Myocyte (in vitro differentiated cells): ENCODE measurements around the gene PLAAT1. TPM values are rescaled to one million over a fixed set of nuclear protein-coding genes. Genes with fewer than 3 reads are reported as not detected.

Experiments used
- DNase-seq: peaks from one replicate; pipeline ENCODE4 v3.0.0-alpha.2; 2012; ENCODE audit warnings: low read depth
- polyA plus RNA-seq: library from polyadenylated mRNA; unstranded; fragments of >200 nt; gene quantifications from one replicate; pipeline ENCODE4 v1.2.1, GENCODE V29; 2012; ENCODE audit warnings: missing spikeins
- total RNA-seq: library from RNA; depleted of rRNA; stranded (reverse); fragments of >200 nt; gene quantifications from 2 replicates; pipeline ENCODE4 v1.2.3, GENCODE V29; 2014

PLAAT1 gene
- not detected in 2 replicates for total RNA-seq
- polyA plus RNA-seq: not detected

- no peak for DNase-seq
Measured at GRCh38 chr3:193240850-193241706, at the start of gene PLAAT1. Gene PLAAT1 (plus strand): TSS chr3:193241222. CDS start chr3:193255651, 14,429 bp downstream.

GRCh38 chr3:193194371-193194770 is 46.7 kb upstream of the PLAAT1 start:
- no peak for DNase-seq

GRCh38 chr3:193196746-193197145 is 44.3 kb upstream of the PLAAT1 start:
- no peak for DNase-seq

GRCh38 chr3:193207290-193208273 is 33.4 kb upstream of the PLAAT1 start:
- no peak for DNase-seq

- DNase-seq: no peak
Measured at GRCh38 chr3:193210618-193211017, 30.4 kb upstream of the PLAAT1 start.

GRCh38 chr3:193211173-193211572 is 29.8 kb upstream of the PLAAT1 start:
- DNase-seq: no peak

- DNase-seq: no peak
Measured at GRCh38 chr3:193211984-193212383, 29.0 kb upstream of the PLAAT1 start.

- DNase-seq: no peak
Measured at GRCh38 chr3:193212844-193213243, 28.2 kb upstream of the PLAAT1 start.

- DNase-seq: no peak
Measured at GRCh38 chr3:193214445-193214844, 26.6 kb upstream of the PLAAT1 start.

GRCh38 chr3:193225302-193226125 is 15.5 kb upstream of the PLAAT1 start:
- DNase-seq: no peak

- DNase-seq: no peak
Measured at GRCh38 chr3:193228206-193228605, 12.8 kb upstream of the PLAAT1 start.

- DNase-seq: no peak
Measured at GRCh38 chr3:193229851-193230420, 11.1 kb upstream of the PLAAT1 start.

- no peak for DNase-seq
Measured at GRCh38 chr3:193230610-193231009, 10.4 kb upstream of the PLAAT1 start.

GRCh38 chr3:193231201-193231600 is 9.8 kb upstream of the PLAAT1 start:
- no peak for DNase-seq

- DNase-seq: no peak
Measured at GRCh38 chr3:193236599-193236998, 4.4 kb upstream of the PLAAT1 start.

- no peak for DNase-seq
Measured at GRCh38 chr3:193237030-193237429, 4.0 kb upstream of the PLAAT1 start.

- DNase-seq: no peak
Measured at GRCh38 chr3:193240436-193240849, 579 bp upstream of the PLAAT1 start.

- DNase-seq: no peak
Measured at GRCh38 chr3:193241716-193242115, 694 bp downstream of the PLAAT1 start.

- no peak for DNase-seq
Measured at GRCh38 chr3:193243571-193243970, 2.5 kb downstream of the PLAAT1 start.

- DNase-seq: no peak
Measured at GRCh38 chr3:193248848-193249468, 7.9 kb downstream of the PLAAT1 start.
